GOT3 (cell line): ENCODE measurements around the gene LMBR1L.
"Not testable (repeated sequence)": the region's sequence is repeated elsewhere in the genome, so short reads cannot be mapped to it uniquely, and the experiment has no call there.

Source experiments
- DNase-seq: peaks from one replicate; lab custom pipeline; 2025; ENCODE audit warnings: mixed read lengths; lab: John Stamatoyannopoulos, UW

LMBR1L gene, protein sequence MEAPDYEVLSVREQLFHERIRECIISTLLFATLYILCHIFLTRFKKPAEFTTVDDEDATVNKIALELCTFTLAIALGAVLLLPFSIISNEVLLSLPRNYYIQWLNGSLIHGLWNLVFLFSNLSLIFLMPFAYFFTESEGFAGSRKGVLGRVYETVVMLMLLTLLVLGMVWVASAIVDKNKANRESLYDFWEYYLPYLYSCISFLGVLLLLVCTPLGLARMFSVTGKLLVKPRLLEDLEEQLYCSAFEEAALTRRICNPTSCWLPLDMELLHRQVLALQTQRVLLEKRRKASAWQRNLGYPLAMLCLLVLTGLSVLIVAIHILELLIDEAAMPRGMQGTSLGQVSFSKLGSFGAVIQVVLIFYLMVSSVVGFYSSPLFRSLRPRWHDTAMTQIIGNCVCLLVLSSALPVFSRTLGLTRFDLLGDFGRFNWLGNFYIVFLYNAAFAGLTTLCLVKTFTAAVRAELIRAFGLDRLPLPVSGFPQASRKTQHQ

GRCh38 chr12:49110464-49111155, at the start of gene LMBR1L:
Gene LMBR1L (minus strand): TSS chr12:49110847. CDS start chr12:49110555, 292 bp downstream.
- DNase-seq: peak; percentile 88

DNA sequence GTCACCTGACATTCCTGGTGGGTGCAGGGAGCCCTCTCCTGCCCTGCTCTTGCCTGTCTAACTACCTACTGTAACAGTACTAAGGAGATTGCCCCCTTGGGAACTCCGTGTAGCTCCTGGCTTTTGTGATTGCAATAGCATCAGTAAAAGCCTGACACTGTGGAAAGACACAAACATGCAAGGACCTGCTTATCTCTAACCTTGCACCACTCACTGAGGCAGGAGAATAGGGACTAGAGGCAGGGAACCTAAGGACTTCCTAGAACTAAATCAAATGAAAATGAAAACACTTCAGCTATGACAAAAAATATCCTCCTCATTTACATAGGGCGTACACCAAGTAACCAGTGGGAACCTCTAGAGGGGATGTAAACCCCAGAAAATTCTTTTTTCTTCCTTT, 49.8 kb upstream of the LMBR1L start:
- DNase-seq: no peak

- no peak for DNase-seq
Observed at GRCh38 chr12:49154221-49154620, 43.6 kb upstream of the LMBR1L start.

- no peak for DNase-seq
Observed at GRCh38 chr12:49147384-49147783, 36.7 kb upstream of the LMBR1L start.

DNA sequence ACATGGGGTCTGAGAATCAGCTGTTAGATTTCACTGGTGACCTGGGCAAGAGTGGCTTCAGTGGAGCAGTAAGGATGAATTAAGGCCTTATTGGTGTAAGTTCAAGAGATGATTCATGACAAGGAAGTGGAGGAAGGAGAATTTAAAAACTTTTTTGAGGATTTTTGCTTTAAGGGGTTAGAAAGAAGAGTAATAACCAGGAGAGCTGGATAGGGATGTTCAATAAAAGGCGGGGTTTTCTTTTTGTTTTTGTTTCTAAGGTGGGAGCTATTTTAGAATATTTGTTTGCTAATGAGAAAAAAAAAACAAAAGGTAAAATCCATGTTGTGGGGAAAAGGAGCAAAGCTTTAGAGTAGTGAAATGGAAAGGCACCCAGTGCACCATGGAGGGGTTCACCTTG, 35.8 kb upstream of the LMBR1L start:
- no peak for DNase-seq

DNA sequence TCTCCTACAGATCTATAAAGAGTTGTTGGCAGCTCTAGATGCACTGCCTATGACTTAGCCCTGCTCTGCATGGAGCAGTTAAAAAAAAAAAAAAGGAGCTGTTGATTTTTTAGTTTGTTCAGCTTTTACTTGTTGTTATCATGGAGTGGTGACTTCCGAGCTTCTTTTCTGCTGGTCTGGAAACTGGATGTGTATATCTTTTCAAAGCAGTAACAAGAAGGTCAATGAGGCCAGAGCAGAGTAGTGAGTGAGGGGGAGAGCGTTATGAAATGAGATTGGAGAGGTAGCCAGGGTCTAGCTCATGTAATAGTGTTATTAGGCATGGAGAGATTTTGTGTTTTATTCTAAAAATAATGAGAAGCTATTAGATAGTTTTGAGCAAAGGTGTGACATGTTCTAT, 33.7 kb upstream of the LMBR1L start:
- DNase-seq: no peak

- no peak for DNase-seq
Observed at GRCh38 chr12:49138999-49139398, 28.4 kb upstream of the LMBR1L start.

DNA sequence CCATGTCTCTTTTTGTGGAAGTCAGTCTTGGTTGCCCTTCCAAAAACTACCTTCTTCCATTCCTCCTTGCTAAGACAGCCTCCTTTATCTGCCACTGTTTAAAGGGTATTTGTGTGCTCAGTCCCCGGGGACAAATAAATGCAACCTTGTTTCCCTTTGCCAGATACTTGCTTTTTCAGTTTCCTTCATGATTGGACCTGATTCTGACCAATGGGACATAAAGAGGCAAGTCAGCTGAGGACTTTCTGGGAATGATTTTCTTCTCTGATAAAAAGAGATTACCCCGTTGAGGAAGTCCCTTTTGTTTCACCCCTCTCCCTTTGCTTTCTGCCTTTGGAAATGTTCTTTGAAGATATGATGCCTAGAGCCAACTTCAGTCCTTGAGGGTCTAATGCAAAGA, 27.9 kb upstream of the LMBR1L start:
- no peak for DNase-seq

- DNase-seq: no peak
Observed at GRCh38 chr12:49137476-49137875, 26.8 kb upstream of the LMBR1L start.

DNA sequence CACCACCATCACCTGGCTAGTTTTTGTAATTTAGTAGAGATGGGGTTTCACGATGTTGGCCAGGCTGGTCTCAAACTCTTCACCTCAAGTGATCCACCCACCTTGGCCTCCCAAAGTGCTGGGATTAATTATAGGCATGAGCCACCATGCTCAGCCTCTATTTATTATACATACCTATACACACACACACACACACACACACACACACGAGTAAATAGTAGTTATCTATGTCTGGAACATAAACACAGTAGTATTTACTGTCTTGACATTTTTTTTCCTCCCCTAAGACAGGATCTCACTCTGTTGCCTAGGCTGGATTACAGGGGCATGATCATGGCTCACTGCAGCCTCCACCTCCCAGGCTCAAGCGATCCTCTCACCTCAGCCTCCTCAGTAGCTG, 26.4 kb upstream of the LMBR1L start:
- not testable (repeated sequence) for DNase-seq

DNA sequence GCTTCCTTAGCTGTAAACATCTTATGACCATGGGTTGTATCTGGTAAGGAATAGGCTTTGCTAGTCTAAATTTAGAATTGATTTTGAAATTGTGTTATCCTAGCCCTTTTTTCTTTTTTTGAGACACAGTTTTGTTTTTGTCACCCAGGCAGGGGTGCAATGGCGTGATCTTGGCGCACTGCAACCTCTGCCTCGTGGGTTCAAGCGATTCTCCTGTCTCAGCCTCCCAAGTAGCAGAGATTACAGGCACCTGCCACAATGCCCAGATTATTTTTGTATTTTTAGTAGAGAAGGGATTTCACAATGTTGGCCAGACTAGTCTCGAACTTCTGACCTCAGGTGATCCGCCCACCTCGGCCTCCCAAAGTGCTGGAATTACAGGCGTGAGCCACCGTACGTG, 22.9 kb upstream of the LMBR1L start:
- no peak for DNase-seq

DNA sequence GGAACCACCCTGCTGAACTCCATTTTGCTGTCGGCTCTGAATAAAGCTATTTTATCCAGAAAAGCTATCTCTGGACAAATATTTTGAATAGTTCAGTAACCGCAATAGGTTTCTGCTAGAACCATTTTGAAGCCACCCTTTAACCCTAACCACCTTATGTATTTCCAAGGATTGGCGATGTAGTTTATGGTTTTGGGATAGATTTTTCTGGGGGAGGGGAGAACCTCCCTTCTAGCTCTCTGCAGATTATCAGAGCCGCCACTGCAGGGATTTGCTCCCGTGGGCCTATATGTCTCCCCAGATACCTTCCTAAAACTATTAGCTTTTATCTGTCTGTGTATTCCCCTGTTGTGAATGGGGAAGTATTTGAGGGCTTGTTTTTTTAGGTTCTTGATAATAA, 22.4 kb upstream of the LMBR1L start:
- DNase-seq: no peak

DNA sequence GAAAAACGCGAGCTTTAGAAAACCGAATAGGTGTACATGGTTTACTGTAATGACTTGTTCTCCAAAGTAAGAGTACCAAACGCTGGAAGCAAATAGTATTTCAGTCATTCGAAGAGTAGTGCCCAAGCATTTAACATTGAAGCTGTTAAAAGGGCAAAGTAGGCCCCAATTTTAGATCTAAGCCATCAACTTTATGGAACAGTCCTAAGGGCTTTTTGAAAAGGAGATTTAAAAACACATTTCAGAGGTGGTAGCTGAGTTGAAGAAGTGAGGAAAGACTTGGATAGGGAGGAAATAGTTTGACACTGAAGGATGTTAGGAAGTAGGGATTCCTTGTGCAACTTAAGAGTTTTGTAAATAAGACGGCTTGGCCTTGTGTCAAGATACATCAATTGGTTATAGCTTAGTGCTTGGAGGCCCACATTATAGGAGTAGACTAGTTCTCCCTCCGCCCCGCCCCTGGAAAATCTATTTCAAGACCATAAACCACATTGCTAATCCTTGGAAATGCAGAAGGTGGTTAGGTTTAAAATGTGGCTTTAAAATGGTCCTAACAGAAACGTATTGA, 21.3 kb upstream of the LMBR1L start:
- DNase-seq: no peak

- DNase-seq: peak; percentile 82
Observed at GRCh38 chr12:49131051-49131893, 20.6 kb upstream of the LMBR1L start, which contains the start of gene TUBA1B. Gene TUBA1B (minus strand): TSS chr12:49131395. CDS start chr12:49131300, 95 bp downstream.

DNA sequence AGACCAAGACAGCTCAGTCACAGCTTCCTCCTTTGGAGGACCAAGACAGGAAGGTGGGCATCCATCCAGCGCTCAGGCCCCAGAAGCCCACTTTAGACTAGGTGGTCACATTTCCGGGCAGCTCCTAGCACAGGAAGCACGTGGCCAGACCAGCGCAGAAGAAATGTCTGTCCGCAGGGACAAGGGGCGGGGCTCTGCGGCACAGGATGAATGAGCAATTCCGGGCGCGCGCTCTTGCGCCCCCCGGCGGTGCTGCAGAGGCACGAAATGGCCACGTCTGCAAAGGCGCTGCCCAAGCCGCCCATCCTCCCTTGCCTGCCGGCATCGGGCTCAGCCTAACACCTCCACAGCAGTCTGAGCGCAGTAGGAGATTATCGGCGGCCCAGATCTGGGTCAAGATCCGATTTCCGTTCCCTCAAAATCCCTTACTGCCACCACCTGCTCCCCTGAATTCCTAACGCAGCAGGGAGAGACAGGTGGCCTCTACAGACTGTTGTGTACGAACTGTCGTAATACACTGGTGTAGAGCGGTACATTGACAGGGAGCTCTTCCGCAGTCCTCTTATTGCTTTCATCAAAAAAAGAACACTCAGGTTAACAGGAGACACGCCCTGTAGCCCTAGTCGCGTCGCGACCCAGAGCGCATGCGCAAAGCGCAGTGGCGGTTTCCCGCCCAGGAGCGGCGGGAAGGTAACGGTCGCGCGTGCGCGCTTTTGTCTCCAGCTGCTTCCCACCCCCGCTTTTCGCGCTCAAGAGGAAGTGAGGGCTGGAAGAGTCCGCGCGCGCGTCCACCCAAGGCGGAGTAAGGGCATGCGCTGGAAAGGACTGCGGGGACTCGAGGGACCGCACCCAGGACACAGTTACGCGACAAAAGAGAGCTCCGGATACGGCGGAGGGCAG, 19.8 kb upstream of the LMBR1L start:
- peak; percentile 72 for DNase-seq

DNA sequence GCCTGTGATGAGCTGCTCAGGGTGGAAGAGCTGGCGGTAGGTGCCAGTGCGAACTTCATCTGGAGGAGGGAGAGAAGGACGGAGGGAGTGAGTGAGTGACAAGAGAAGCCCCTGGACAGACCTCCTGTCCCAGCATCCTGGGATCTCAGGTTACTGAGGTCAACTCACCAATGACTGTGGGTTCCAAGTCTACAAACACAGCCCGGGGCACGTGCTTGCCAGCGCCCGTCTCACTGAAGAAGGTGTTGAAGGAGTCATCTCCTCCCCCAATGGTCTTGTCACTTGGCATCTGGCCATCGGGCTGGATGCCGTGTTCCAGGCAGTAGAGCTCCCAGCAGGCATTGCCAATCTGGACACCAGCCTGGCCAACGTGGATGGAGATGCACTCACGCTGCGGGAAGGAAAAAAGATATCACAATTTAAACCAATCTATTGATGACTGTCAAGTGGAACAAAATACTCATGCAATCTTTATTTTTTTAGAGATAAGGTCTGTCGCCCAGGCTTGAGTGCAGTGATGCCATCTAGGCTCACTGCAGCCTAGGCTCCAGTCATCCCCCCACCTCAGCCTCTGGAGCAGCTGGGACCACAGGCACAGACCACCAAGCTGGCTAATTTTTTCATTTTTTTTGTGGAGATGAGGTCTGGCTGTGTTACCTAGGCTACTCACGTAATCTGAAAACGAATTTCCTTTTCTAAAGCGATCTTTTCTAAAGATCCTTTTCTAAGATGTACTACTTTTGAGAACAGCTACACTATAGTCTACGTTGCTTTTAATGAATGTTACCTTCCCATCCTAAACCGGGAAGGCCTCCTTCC, 18.9 kb upstream of the LMBR1L start:
- no peak for DNase-seq

DNA sequence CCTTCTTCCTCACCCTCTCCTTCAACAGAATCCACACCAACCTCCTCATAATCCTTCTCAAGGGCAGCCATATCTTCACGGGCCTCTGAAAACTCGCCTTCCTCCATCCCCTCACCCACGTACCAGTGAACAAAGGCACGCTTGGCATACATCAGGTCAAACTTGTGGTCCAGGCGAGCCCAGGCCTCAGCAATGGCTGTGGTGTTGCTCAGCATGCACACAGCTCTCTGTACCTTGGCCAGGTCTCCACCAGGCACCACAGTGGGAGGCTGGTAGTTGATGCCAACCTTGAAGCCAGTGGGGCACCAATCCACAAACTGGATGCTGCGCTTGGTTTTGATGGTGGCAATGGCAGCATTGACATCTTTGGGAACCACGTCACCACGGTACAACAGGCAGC, 17.3 kb upstream of the LMBR1L start:
- not testable (repeated sequence) for DNase-seq

DNA sequence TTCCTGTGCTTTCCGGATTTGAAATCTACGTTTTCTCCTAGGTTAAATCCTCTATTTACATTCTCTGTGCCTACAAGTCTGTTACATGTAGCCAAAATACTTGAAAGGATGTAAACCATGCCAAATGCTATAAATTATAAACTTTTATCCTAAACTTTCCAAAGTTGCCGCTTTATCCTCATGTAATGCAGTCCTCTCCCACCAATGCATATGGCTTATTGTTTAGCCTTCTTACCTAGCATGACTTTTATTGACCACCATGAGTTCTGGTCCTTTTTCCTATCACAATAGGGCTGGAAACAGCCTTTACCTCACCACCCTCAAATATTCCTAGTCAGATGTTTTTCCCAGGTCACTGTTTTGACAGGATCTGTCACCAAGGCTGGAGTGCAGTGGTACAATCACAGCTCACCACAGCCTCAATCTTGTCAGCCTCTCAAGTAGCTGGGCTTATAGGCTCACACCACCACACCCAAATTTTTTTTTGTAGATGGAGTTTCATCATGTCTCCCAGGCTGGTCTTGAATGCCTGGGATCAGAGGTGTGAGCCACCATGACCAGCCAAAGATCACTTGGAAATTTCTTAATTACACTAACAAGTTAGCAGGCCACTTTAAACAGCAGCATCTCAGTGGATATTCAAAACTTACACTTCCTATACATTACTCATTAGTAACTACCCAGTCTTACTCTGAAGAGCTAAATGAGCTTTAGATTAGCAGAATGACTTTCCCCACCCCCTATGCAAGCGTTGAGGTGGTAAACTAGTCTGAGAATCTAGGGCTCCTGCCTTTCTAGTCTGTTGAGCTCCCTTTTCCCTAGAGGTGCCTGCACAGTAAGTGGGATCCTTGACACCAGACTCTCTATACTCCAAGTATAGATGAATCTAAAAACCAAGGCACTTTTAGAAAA, 16.5 kb upstream of the LMBR1L start:
- DNase-seq: no peak
